ENCODE measurements around the gene IFIT2.

DNA sequence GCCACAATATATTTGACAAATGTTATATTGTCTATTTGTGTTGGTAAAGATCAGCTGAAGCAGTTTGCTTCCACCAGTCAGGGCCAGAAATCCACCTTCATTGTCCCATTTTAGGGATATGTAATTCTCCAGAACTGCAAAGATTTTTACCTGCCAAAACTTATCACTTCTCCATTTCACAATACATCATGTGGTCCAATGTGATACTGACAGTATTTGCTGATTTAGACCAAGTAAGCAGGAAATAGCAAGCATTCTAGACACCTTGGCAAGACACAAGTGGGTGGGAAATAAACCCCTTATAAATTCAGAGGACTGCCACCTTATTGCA lies 31.7 kb upstream of the IFIT2 start:
- TF ChIP-seq, protein P1, sequence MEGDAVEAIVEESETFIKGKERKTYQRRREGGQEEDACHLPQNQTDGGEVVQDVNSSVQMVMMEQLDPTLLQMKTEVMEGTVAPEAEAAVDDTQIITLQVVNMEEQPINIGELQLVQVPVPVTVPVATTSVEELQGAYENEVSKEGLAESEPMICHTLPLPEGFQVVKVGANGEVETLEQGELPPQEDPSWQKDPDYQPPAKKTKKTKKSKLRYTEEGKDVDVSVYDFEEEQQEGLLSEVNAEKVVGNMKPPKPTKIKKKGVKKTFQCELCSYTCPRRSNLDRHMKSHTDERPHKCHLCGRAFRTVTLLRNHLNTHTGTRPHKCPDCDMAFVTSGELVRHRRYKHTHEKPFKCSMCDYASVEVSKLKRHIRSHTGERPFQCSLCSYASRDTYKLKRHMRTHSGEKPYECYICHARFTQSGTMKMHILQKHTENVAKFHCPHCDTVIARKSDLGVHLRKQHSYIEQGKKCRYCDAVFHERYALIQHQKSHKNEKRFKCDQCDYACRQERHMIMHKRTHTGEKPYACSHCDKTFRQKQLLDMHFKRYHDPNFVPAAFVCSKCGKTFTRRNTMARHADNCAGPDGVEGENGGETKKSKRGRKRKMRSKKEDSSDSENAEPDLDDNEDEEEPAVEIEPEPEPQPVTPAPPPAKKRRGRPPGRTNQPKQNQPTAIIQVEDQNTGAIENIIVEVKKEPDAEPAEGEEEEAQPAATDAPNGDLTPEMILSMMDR (IDR thresholded peaks at IDR 0.05; ENCODE audit: low read length), result no peak
- no peak for TF ChIP-seq EZH2 (optimal IDR thresholded peaks at IDR 0.05; ENCODE audit: low read depth, low read length)
